GM13976 (cell line): Measurements from ENCODE around the gene UNC5B.
"Not testable (repeated sequence)": the region's sequence is repeated elsewhere in the genome, so short reads cannot be mapped to it uniquely, and the experiment has no call there.

Experiments used
- DNase-seq: peaks from one replicate; pipeline ENCODE4 v3.0.0; 2012; ENCODE audit warnings: low spot score
- CTCF ChIP-seq: IDR thresholded peaks from 2 replicates; pipeline ENCODE4 v1.5.1; 2012; ENCODE audit warnings: borderline replicate concordance, mild to moderate bottlenecking; ENCODE audit not compliant: insufficient read depth; ENCODE audit errors: extremely low read depth, missing control alignments, control extremely low read depth
- in situ Hi-C: fragments of 300-500 bp; cut with MboI; formaldehyde crosslinking; loops from one replicate; pipeline ENCODE4 v1.12.0; 2022; ENCODE audit warnings: low sequenced_read_pairs, mixed read lengths, inconsistent platforms; ENCODE audit not compliant: unreplicated experiment

Gene UNC5B

GRCh38 chr10:71270301-71271220 is 58.2 kb downstream of the UNC5B start:
- TF ChIP-seq CTCF = peak; percentile 61
- in situ Hi-C loops = no loop called here

GRCh38 chr10:71271662-71272055 is 59.3 kb downstream of the UNC5B start:
- TF ChIP-seq CTCF = no peak
- DNase-seq = no peak
- in situ Hi-C loops = no loop called here

More at GRCh38 chr10:71270301-71271220, 58.2 kb downstream of the UNC5B start:
- peak; percentile 83 for DNase-seq

- no peak for DNase-seq
- no peak for TF ChIP-seq CTCF
- in situ Hi-C loops = no loop called here
Measured at GRCh38 chr10:71272056-71272771, 59.8 kb downstream of the UNC5B start.

GRCh38 chr10:71272974-71273373 is 60.6 kb downstream of the UNC5B start:
- DNase-seq, in situ Hi-C loops: not testable (repeated sequence)

- no peak for DNase-seq
- in situ Hi-C loops = no loop called here
- no peak for TF ChIP-seq CTCF
Measured at GRCh38 chr10:71273506-71273905, 61.1 kb downstream of the UNC5B start.

- in situ Hi-C loops = no loop called here
- no peak for TF ChIP-seq CTCF
- DNase-seq = no peak
Measured at GRCh38 chr10:71274901-71275796, 62.8 kb downstream of the UNC5B start.
